ENCODE results near the gene THRA. TPM values are rescaled to one million over a fixed set of nuclear protein-coding genes. Genes with fewer than 3 reads are reported as not detected.

THRA gene
- total RNA-seq, 1 donor from 2014 or later, result 31.9 TPM

DNA sequence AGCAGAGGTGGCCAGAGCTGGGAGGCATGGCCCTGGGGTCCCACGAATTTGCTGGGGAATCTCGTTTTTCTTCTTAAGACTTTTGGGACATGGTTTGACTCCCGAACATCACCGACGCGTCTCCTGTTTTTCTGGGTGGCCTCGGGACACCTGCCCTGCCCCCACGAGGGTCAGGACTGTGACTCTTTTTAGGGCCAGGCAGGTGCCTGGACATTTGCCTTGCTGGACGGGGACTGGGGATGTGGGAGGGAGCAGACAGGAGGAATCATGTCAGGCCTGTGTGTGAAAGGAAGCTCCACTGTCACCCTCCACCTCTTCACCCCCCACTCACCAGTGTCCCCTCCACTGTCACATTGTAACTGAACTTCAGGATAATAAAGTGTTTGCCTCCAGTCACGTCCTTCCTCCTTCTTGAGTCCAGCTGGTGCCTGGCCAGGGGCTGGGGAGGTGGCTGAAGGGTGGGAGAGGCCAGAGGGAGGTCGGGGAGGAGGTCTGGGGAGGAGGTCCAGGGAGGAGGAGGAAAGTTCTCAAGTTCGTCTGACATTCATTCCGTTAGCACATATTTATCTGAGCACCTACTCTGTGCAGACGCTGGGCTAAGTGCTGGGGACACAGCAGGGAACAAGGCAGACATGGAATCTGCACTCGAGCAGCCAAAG is 45.2 kb upstream of the THRA start:
- Mint-ChIP-seq H3K36me3 (ENCODE audit: low read depth) (peaks cover 17% of the 10 kb centered on the region), H3K27ac (ENCODE audit: unreplicated experiment) (no peak overlapping the region), H3K4me3 (ENCODE audit: unreplicated experiment) (no peak overlapping the region), H3K27me3 (ENCODE audit: low read depth) (no peaks in the 10 kb centered on the region), H3K4me1 (ENCODE audit: low read depth) (peaks cover 28% of the 10 kb centered on the region), H3K9me3 (ENCODE audit: low read depth) (no peaks in the 10 kb centered on the region)
- DNase-seq (ENCODE audit: low spot score), result no peak
- TF ChIP-seq CTCF (IDR thresholded peaks at IDR 0.05), result no peak

DNA sequence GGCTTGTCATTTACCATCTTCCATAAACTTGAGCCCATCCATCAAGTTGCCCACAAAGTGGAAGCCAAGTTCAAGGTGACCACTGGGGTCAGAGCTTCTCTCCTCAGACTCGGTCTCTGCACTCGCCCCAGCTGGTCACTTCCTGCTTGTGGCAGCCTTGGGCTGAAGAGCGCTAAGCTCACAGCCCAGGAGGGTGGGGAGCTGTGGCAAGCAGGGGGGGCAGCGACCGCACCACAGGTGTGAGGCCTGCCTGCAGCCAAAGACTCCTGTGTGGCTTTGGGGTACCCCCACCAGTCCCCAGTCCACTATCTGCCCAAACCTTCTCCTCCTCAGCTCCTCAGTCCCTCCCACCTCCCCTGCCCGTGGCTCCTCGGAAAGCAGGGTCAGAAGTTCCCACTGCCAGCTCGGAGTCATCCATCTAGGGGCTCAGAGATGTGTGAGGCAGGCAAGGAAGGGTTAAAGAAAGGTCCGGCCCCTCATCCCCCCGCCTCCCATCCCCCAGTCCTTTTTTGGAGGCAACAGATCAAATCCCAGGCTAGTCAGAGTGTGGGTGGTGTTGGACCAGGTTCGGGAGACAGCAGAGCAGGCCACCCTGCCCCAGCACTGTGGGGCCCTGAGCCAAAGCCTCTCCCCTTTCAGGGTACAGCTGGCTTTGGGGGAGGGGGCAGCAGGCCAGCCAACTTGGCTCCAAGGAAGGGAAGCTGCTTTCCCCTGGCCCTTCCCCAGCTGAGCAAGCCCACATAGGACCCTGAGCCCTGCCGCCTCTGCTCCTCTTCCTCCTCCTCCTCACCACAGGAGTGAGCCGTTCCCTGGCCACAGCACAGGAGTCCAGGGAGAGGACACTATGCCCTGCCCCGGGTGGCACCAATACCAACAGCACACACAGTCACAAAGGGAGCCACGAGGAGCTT is 44.3 kb upstream of the THRA start:
- no peak for DNase-seq (ENCODE audit: low spot score)
- peaks cover 17% of the 10 kb centered on the region for H3K36me3 Mint-ChIP-seq (ENCODE audit: low read depth)
- H3K9me3 Mint-ChIP-seq (ENCODE audit: low read depth), result no peaks in the 10 kb centered on the region
- TF ChIP-seq CTCF (IDR thresholded peaks at IDR 0.05), result no peak
- H3K27me3 Mint-ChIP-seq (ENCODE audit: low read depth), result no peaks in the 10 kb centered on the region
- no peak overlapping the region for H3K27ac Mint-ChIP-seq (ENCODE audit: unreplicated experiment)
- peaks cover 31% of the 10 kb centered on the region for H3K4me1 Mint-ChIP-seq (ENCODE audit: low read depth)
- H3K4me3 Mint-ChIP-seq (ENCODE audit: unreplicated experiment), result no peak overlapping the region

DNA sequence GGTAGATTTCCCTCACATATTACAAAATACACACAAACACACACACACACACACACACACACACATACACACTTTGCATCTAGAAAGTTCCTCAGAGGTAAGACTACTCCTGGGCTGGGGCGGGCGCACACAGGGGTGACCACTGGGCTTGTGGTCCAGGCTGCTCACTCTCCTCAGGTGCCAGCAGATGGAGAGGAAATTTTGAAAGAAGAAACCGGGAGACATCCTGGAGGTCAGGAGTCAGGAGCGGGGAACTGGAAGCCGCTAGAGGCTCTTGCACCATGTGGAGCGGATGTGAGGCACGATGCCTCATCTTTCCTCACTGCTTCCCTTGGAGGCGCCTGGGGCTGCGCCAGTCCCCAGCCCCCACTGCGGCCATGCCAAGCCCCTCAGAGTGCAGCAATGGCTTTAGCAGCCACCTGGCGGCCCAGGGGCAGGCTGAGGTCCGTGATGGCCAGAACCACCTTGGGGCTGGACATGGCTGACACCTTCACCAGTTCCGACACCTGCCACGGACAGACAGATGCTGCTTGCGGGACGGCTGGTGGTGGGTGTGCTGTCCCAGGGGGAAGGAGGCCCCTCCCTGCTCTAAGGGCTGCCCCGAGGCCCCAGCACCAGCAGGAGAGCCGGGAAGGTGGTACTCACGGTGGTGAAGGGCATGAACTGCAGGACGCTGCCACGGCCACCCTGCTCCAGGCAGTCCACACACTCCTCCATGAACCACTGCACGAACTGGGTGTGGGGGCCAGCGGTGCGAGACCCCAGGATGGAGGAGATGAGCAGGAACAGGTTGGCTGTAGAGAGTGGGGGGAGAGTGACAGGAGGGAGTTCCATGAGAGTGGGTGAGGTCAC is 43.4 kb upstream of the THRA start:
- DNase-seq (ENCODE audit: low spot score), result no peak
- peak overlapping the region; percentile 45 for H3K27ac Mint-ChIP-seq (ENCODE audit: unreplicated experiment)

DNA sequence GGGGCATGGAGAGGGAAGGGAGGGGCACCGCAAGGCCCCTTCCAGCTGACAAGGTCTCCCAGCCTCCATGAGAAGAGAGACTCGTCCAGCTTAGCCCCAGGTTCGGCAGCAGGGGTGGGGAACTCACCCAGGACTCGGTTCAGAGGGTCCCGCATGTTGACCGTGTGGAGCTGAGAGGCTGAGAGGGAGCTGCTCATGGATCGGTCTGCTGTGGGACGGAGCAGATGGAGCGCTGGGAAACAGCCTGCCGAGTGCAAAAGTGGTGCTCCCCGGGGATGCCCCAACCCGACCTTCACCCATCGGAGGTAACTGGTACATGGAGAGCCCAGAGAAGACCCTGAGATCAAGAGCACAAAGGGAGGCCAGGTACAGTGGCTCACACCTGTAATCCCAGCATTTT is 42.6 kb upstream of the THRA start:
- H3K36me3 Mint-ChIP-seq (ENCODE audit: low read depth), result peaks cover 19% of the 10 kb centered on the region
- H3K27ac Mint-ChIP-seq (ENCODE audit: unreplicated experiment), result no peak overlapping the region
- no peak for TF ChIP-seq CTCF (IDR thresholded peaks at IDR 0.05)
- DNase-seq (ENCODE audit: low spot score), result no peak
- H3K4me3 Mint-ChIP-seq (ENCODE audit: unreplicated experiment), result no peak overlapping the region
- peaks cover 34% of the 10 kb centered on the region for H3K4me1 Mint-ChIP-seq (ENCODE audit: low read depth)
- H3K27me3 Mint-ChIP-seq (ENCODE audit: low read depth), result no peaks in the 10 kb centered on the region
- no peaks in the 10 kb centered on the region for H3K9me3 Mint-ChIP-seq (ENCODE audit: low read depth)

More for the DNA sequence above, 43.4 kb upstream of the THRA start:
- H3K4me1 Mint-ChIP-seq (ENCODE audit: low read depth), result peaks cover 34% of the 10 kb centered on the region
- H3K27me3 Mint-ChIP-seq (ENCODE audit: low read depth), result no peaks in the 10 kb centered on the region
- no peak overlapping the region for H3K4me3 Mint-ChIP-seq (ENCODE audit: unreplicated experiment)
- H3K9me3 Mint-ChIP-seq (ENCODE audit: low read depth), result no peaks in the 10 kb centered on the region
- H3K36me3 Mint-ChIP-seq (ENCODE audit: low read depth), result peaks cover 19% of the 10 kb centered on the region
- TF ChIP-seq CTCF (IDR thresholded peaks at IDR 0.05), result no peak
